HEK293 (cell line): ENCODE data around the gene ZNF792.

Experiments
- CTCF ChIA-PET: fragments of 350-600 bp; formaldehyde crosslinking; extraction: SDS; loops from one replicate; lab custom pipeline; 2021; ENCODE audit warnings: antibody characterized with exemption; lab: Yijun Ruan, JAX
- POLR2A ChIA-PET: fragments of 300-600 bp; formaldehyde crosslinking; extraction: SDS; loops from one replicate; lab custom pipeline; 2020; ENCODE audit warnings: antibody characterized with exemption, inconsistent platforms; lab: Yijun Ruan, JAX
- H3K27ac ChIP-seq: fragments of 200-500 bp; sonication (Bioruptor generic); 2 replicates; pipeline ENCODE4 v1.5.1; 2014; ENCODE audit warnings: low read depth, low read length, control low read depth, inconsistent platforms; ENCODE audit errors: extremely low read depth
- H3K36me3 ChIP-seq, 2 experiments: fragments of 200-500 bp in 1 of 2; sonication (Bioruptor generic) in 1 of 2; 1 replicate in 1 of 2; 2 replicates in 1 of 2; pipeline ENCODE4 v1.5.1; 2014 to 2017; ENCODE audit warnings: inconsistent platforms in 2 of 2, low read length in 2 of 2; ENCODE audit not compliant: control insufficient read depth in 2 of 2, insufficient read depth in 1 of 2
- H3K4me1 ChIP-seq: fragments of 200-500 bp; sonication (Bioruptor generic); 2 replicates; pipeline ENCODE4 v1.5.1; 2014; ENCODE audit warnings: mild to moderate bottlenecking, low read length, inconsistent platforms; ENCODE audit not compliant: control insufficient read depth, insufficient read depth
- H3K4me3 ChIP-seq: 2 replicates; pipeline ENCODE4 v1.5.1; 2011; ENCODE audit warnings: low read depth, mild to moderate bottlenecking, control low read depth, low read length, moderate library complexity
- H3K9me3 ChIP-seq: fragments of 200-500 bp; sonication (Bioruptor generic); 2 replicates; pipeline ENCODE4 v1.5.1; 2014; ENCODE audit warnings: low read depth, low read length, inconsistent platforms; ENCODE audit not compliant: control insufficient read depth, insufficient read depth
- ATF2 ChIP-seq: fragments of 450-650 bp; formaldehyde crosslinking; IDR thresholded peaks from 2 replicates; pipeline ENCODE4 v1.5.1; 2016; ENCODE audit warnings: missing biosample characterization, missing genetic modification characterization, low read depth
- BCL11A ChIP-seq: fragments of 450-650 bp; formaldehyde crosslinking; IDR thresholded peaks from 2 replicates; pipeline ENCODE4 v1.5.1; 2016; ENCODE audit warnings: low read depth, missing biosample characterization, missing genetic modification characterization
- CTCF ChIP-seq: fragments of 450-650 bp; formaldehyde crosslinking; IDR thresholded peaks from 2 replicates; pipeline ENCODE4 v1.5.1; 2016; ENCODE audit warnings: missing biosample characterization, missing genetic modification characterization
- FEZF1 ChIP-seq: fragments of 450-650 bp; formaldehyde crosslinking; IDR thresholded peaks from 2 replicates; pipeline ENCODE4 v1.5.1; 2016; ENCODE audit warnings: missing biosample characterization, missing genetic modification characterization
- MZF1 ChIP-seq: fragments of 450-650 bp; formaldehyde crosslinking; IDR thresholded peaks from 2 replicates; pipeline ENCODE4 v1.5.1; 2017; ENCODE audit warnings: missing biosample characterization, missing genetic modification characterization, borderline replicate concordance
- PRDM2 ChIP-seq: fragments of 450-650 bp; formaldehyde crosslinking; IDR thresholded peaks from 2 replicates; pipeline ENCODE4 v1.5.1; 2016; ENCODE audit warnings: missing biosample characterization, missing genetic modification characterization, borderline replicate concordance
- RBAK ChIP-seq: fragments of 450-650 bp; formaldehyde crosslinking; IDR thresholded peaks from 2 replicates; pipeline ENCODE4 v1.5.1; 2016; ENCODE audit warnings: missing biosample characterization, missing genetic modification characterization
- SCRT1 ChIP-seq: fragments of 450-650 bp; formaldehyde crosslinking; IDR thresholded peaks from 2 replicates; pipeline ENCODE4 v1.5.1; 2016; ENCODE audit warnings: missing biosample characterization, missing genetic modification characterization, borderline replicate concordance
- ZFP3 ChIP-seq: fragments of 450-650 bp; formaldehyde crosslinking; IDR thresholded peaks from 2 replicates; pipeline ENCODE4 v1.5.1; 2016; ENCODE audit warnings: low read depth, missing biosample characterization, missing genetic modification characterization
- ZNF292 ChIP-seq: fragments of 450-650 bp; formaldehyde crosslinking; IDR thresholded peaks from 2 replicates; pipeline ENCODE4 v1.5.1; 2016; ENCODE audit warnings: low read depth, missing biosample characterization, missing genetic modification characterization, borderline replicate concordance
- ZNF311 ChIP-seq: fragments of 450-650 bp; formaldehyde crosslinking; IDR thresholded peaks from 2 replicates; pipeline ENCODE4 v1.5.1; 2017; ENCODE audit warnings: missing biosample characterization, missing genetic modification characterization, borderline replicate concordance
- ZNF354C ChIP-seq: fragments of 450-650 bp; formaldehyde crosslinking; IDR thresholded peaks from 2 replicates; pipeline ENCODE4 v1.5.1; 2016; ENCODE audit warnings: missing biosample characterization, missing genetic modification characterization, low read depth, borderline replicate concordance
- ZNF362 ChIP-seq: fragments of 450-650 bp; formaldehyde crosslinking; IDR thresholded peaks from 2 replicates; pipeline ENCODE4 v1.5.1; 2016; ENCODE audit warnings: missing biosample characterization, missing genetic modification characterization
- ZNF596 ChIP-seq: fragments of 450-650 bp; IDR thresholded peaks from 2 replicates; pipeline ENCODE4 v1.5.0; 2018; ENCODE audit warnings: missing biosample characterization, mild to moderate bottlenecking, missing genetic modification characterization, moderate library complexity
- ZNF610 ChIP-seq: fragments of 450-650 bp; formaldehyde crosslinking; IDR thresholded peaks from 2 replicates; pipeline ENCODE4 v1.5.1; 2016; ENCODE audit warnings: missing biosample characterization, missing genetic modification characterization, borderline replicate concordance
- ZNF626 ChIP-seq: fragments of 450-650 bp; sonication (Bioruptor Pico); formaldehyde crosslinking; IDR thresholded peaks from 2 replicates; pipeline ENCODE4 v1.5.1; 2018; ENCODE audit warnings: missing biosample characterization, missing genetic modification characterization, inconsistent platforms
- ZNF645 ChIP-seq: fragments of 450-650 bp; formaldehyde crosslinking; IDR thresholded peaks from 2 replicates; pipeline ENCODE4; 2016; ENCODE audit warnings: missing biosample characterization, missing genetic modification characterization
- ZNF747 ChIP-seq: fragments of 450-650 bp; formaldehyde crosslinking; IDR thresholded peaks from 2 replicates; pipeline ENCODE4 v1.5.1; 2016; ENCODE audit warnings: missing biosample characterization, missing genetic modification characterization
- ZNF776 ChIP-seq: fragments of 450-650 bp; formaldehyde crosslinking; IDR thresholded peaks from 2 replicates; pipeline ENCODE4 v1.5.0; 2017; ENCODE audit warnings: missing biosample characterization, missing genetic modification characterization, borderline replicate concordance
- ZNF837 ChIP-seq: fragments of 450-650 bp; formaldehyde crosslinking; IDR thresholded peaks from 2 replicates; pipeline ENCODE4 v1.5.1; 2016; ENCODE audit warnings: missing biosample characterization, missing genetic modification characterization

The ZNF792 gene

GRCh38 chr19:34999498-35000337, 35.7 kb upstream of the ZNF792 start, which contains the start of gene GRAMD1A (continued):
- no peak for TF ChIP-seq CTCF (tag by site-specific recombination)
- TF ChIP-seq ZNF354C (tag by site-specific recombination), result no peak
- TF ChIP-seq ZNF837, result no peak
- no peak for TF ChIP-seq ZFP3 (tag by site-specific recombination)

- Histone ChIP-seq H3K9me3 (no peaks in the 10 kb centered on the region), H3K4me3 (peak overlapping the region; percentile 63; the same call in 1 of the 2 replicates), H3K36me3 (peaks cover 21 to 23% of the 10 kb centered on the region in 2 experiments), H3K4me1 (peaks cover 35% of the 10 kb centered on the region), H3K27ac (peak overlapping the region; percentile 98)
- ChIA-PET POLR2A (interaction anchor here (0.5 to 3.0 kb wide), 16 partner anchors 9 to 643 kb away, joined by 3 to 20 read pairs (median 5); partner anchors contain the start of genes SCGB2B2, SCN1B, ZNF30 and ZNF302), CTCF (interaction anchor here (0.6 to 4.3 kb wide), 4 partner anchors 14 to 143 kb away, joined by 3 to 35 read pairs (median 4); no protein-coding TSS in a partner anchor)
- TF ChIP-seq BCL11A (tag by site-specific recombination), result peak; percentile 75; the same call in 1 of the 2 replicates
- no peak for TF ChIP-seq ZNF610 (tag by site-specific recombination)
- no peak for TF ChIP-seq FEZF1
- TF ChIP-seq ZNF626, result no peak
- no peak for TF ChIP-seq PRDM2 (tag by site-specific recombination)
- no peak for TF ChIP-seq ATF2 (tag by site-specific recombination)
- no peak for TF ChIP-seq RBAK (tag by site-specific recombination)
- TF ChIP-seq MZF1 (tag by site-specific recombination), result no peak
- TF ChIP-seq ZNF292 (tag by site-specific recombination), result no peak
- no peak for TF ChIP-seq ZNF311 (tag by site-specific recombination)
- no peak for TF ChIP-seq ZNF596
- TF ChIP-seq ZNF362 (tag by site-specific recombination), result peak; percentile 42; the same call in 1 of the 2 replicates
- no peak for TF ChIP-seq ZNF645 (tag by site-specific recombination)
- no peak for TF ChIP-seq ZNF776
- no peak for TF ChIP-seq SCRT1 (tag by site-specific recombination)
- TF ChIP-seq ZNF747 (tag by site-specific recombination), result no peak
These were observed 34.9 kb upstream of the ZNF792 start for GRCh38 chr19:34998777-34999497.
